Liver (tissue), 3 donors: ENCODE measurements around the gene SH3BGRL.

Experiments
- EGR1 ChIP-seq, 2 donors: IDR thresholded peaks; 2 replicates each; pipeline ENCODE4 v1.6.1; 2016 to 2018; ENCODE audit warnings: antibody characterized with exemption in 2 of 2, low read depth in 2 of 2
- FOXA1 ChIP-seq: IDR thresholded peaks from 2 replicates; pipeline ENCODE4 v1.6.1; 2016; ENCODE audit warnings: antibody characterized with exemption
- JUND ChIP-seq, 2 donors: IDR thresholded peaks; 2 replicates each; pipeline ENCODE4 v1.6.1; 2016; ENCODE audit warnings: antibody characterized with exemption in 2 of 2
- RAD21 ChIP-seq, 2 donors: IDR thresholded peaks; 2 replicates each; pipeline ENCODE4 v1.6.1; 2016; ENCODE audit warnings: antibody characterized with exemption in 2 of 2, mild to moderate bottlenecking in 2 of 2
- RXRA ChIP-seq, 2 donors: IDR thresholded peaks; 2 replicates each; pipeline ENCODE4 v1.6.1; 2017 to 2018; ENCODE audit warnings: antibody characterized with exemption in 2 of 2, mild to moderate bottlenecking in 1 of 2
- SP1 ChIP-seq: IDR thresholded peaks from 2 replicates; pipeline ENCODE4 v1.6.1; 2018; ENCODE audit warnings: antibody characterized with exemption, mild to moderate bottlenecking
- TAF1 ChIP-seq: conservative IDR thresholded peaks from 2 replicates; pipeline ENCODE4 v1.6.1; 2016; ENCODE audit warnings: antibody characterized with exemption, mild to moderate bottlenecking
- YY1 ChIP-seq: IDR thresholded peaks from 2 replicates; pipeline ENCODE4 v1.6.1; 2016; ENCODE audit warnings: antibody characterized with exemption, mild to moderate bottlenecking
- TF ChIP-seq, protein P1 (sequence below): fragments of 150-350 bp; IDR thresholded peaks from 2 replicates; pipeline ENCODE4 v1.5.1; 2017; ENCODE audit warnings: improper control_type of control experiment, low read depth, low read length; ENCODE audit not compliant: missing input control
- TF ChIP-seq, protein P2 (sequence below): IDR thresholded peaks from 2 replicates; pipeline ENCODE4 v1.6.1; 2016; ENCODE audit warnings: antibody characterized with exemption, mild to moderate bottlenecking
- TF ChIP-seq, protein P3 (sequence below): IDR thresholded peaks from 2 replicates; pipeline ENCODE4 v1.6.1; 2016; ENCODE audit warnings: antibody characterized with exemption
- TF ChIP-seq, protein P4 (sequence below): IDR thresholded peaks from 2 replicates; pipeline ENCODE4 v1.6.1; 2016; ENCODE audit warnings: antibody characterized with exemption
- TF ChIP-seq, protein P5 (sequence below): IDR thresholded peaks from 2 replicates; pipeline ENCODE4 v1.6.1; 2016; ENCODE audit warnings: antibody characterized with exemption
- donor health status: healthy.
- donor health status: healthy.

DNA sequence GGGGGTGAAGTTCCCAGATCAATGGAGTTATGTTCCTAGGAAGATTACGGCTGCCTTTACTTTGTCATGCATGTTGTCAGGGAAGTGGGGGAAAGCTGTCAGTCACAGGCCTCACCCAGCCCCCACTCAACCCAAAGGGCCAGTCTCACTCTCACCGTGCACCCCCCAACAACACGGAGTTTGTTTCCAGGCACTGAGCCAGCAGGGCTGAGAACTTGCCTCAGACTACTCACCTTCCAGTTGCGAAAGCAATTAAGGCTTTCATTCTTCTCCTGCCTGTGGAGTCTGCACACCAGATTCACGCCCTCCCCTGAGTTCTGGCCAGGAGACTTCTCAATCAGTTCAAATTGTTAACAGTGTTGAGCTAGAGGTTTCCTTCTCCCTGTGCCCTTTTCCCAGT, 114.3 kb downstream of the SH3BGRL start:
- TF ChIP-seq, protein P1, sequence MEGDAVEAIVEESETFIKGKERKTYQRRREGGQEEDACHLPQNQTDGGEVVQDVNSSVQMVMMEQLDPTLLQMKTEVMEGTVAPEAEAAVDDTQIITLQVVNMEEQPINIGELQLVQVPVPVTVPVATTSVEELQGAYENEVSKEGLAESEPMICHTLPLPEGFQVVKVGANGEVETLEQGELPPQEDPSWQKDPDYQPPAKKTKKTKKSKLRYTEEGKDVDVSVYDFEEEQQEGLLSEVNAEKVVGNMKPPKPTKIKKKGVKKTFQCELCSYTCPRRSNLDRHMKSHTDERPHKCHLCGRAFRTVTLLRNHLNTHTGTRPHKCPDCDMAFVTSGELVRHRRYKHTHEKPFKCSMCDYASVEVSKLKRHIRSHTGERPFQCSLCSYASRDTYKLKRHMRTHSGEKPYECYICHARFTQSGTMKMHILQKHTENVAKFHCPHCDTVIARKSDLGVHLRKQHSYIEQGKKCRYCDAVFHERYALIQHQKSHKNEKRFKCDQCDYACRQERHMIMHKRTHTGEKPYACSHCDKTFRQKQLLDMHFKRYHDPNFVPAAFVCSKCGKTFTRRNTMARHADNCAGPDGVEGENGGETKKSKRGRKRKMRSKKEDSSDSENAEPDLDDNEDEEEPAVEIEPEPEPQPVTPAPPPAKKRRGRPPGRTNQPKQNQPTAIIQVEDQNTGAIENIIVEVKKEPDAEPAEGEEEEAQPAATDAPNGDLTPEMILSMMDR, result no peak
- TF ChIP-seq TAF1 (no peak), SP1 (no peak), RXRA (IDR thresholded peaks at IDR 0.05) (no peak), JUND (IDR thresholded peaks at IDR 0.05) (no peak), FOXA1 (no peak), EGR1 (IDR thresholded peaks at IDR 0.05; ENCODE audit: low read depth in 2 of 2) (no peak), RAD21 (IDR thresholded peaks at IDR 0.05) (no peak), YY1 (no peak)
- TF ChIP-seq, protein P2, sequence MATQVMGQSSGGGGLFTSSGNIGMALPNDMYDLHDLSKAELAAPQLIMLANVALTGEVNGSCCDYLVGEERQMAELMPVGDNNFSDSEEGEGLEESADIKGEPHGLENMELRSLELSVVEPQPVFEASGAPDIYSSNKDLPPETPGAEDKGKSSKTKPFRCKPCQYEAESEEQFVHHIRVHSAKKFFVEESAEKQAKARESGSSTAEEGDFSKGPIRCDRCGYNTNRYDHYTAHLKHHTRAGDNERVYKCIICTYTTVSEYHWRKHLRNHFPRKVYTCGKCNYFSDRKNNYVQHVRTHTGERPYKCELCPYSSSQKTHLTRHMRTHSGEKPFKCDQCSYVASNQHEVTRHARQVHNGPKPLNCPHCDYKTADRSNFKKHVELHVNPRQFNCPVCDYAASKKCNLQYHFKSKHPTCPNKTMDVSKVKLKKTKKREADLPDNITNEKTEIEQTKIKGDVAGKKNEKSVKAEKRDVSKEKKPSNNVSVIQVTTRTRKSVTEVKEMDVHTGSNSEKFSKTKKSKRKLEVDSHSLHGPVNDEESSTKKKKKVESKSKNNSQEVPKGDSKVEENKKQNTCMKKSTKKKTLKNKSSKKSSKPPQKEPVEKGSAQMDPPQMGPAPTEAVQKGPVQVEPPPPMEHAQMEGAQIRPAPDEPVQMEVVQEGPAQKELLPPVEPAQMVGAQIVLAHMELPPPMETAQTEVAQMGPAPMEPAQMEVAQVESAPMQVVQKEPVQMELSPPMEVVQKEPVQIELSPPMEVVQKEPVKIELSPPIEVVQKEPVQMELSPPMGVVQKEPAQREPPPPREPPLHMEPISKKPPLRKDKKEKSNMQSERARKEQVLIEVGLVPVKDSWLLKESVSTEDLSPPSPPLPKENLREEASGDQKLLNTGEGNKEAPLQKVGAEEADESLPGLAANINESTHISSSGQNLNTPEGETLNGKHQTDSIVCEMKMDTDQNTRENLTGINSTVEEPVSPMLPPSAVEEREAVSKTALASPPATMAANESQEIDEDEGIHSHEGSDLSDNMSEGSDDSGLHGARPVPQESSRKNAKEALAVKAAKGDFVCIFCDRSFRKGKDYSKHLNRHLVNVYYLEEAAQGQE, result no peak
- TF ChIP-seq, protein P3, sequence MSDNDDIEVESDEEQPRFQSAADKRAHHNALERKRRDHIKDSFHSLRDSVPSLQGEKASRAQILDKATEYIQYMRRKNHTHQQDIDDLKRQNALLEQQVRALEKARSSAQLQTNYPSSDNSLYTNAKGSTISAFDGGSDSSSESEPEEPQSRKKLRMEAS, result no peak
- TF ChIP-seq, protein P4, sequence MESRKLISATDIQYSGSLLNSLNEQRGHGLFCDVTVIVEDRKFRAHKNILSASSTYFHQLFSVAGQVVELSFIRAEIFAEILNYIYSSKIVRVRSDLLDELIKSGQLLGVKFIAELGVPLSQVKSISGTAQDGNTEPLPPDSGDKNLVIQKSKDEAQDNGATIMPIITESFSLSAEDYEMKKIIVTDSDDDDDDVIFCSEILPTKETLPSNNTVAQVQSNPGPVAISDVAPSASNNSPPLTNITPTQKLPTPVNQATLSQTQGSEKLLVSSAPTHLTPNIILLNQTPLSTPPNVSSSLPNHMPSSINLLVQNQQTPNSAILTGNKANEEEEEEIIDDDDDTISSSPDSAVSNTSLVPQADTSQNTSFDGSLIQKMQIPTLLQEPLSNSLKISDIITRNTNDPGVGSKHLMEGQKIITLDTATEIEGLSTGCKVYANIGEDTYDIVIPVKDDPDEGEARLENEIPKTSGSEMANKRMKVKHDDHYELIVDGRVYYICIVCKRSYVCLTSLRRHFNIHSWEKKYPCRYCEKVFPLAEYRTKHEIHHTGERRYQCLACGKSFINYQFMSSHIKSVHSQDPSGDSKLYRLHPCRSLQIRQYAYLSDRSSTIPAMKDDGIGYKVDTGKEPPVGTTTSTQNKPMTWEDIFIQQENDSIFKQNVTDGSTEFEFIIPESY, result no peak
- TF ChIP-seq, protein P5, sequence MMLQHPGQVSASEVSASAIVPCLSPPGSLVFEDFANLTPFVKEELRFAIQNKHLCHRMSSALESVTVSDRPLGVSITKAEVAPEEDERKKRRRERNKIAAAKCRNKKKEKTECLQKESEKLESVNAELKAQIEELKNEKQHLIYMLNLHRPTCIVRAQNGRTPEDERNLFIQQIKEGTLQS, result no peak
